Suprapubic skin (tissue), 4 donors: Measurements from ENCODE around the gene MIGA1. TPM values are rescaled to one million over a fixed set of nuclear protein-coding genes. Genes with fewer than 3 reads are reported as not detected.
"Not testable (repeated sequence)": the region's sequence is repeated elsewhere in the genome, so short reads cannot be mapped to it uniquely, and the experiment has no call there.

Experiments
- DNase-seq, 2 donors: peaks; one replicate each; pipeline ENCODE4 v3.0.0-alpha.2; 2019; ENCODE audit warnings: low spot score in 2 of 2
- H3K27ac ChIP-seq: fragments of 200-600 bp; sonication (generic); one replicate; pipeline ENCODE4 v1.5.1; 2019
- H3K27me3 ChIP-seq: fragments of 200-600 bp; sonication (generic); one replicate; pipeline ENCODE4 v1.5.1; 2019
- H3K36me3 ChIP-seq: fragments of 200-600 bp; sonication (generic); one replicate; pipeline ENCODE4 v1.5.1; 2019
- H3K4me1 ChIP-seq: fragments of 200-600 bp; sonication (generic); one replicate; pipeline ENCODE4 v1.5.1; 2019
- H3K4me3 ChIP-seq: fragments of 200-600 bp; sonication (generic); one replicate; pipeline ENCODE4 v1.5.1; 2019; ENCODE audit warnings: mild to moderate bottlenecking
- H3K9me3 ChIP-seq: fragments of 200-600 bp; sonication (generic); one replicate; pipeline ENCODE4 v1.5.1; 2019
- CTCF ChIP-seq, 2 donors: fragments of 200-600 bp in 1 of 2; fragments of 450-650 bp in 1 of 2; sonication (generic) in 1 of 2; IDR thresholded peaks; one replicate each; pipeline ENCODE4 v1.5.1; 2016 to 2019; ENCODE audit warnings: antibody characterized with exemption in 2 of 2, mild to moderate bottlenecking in 1 of 2, moderate library complexity in 1 of 2
- EP300 ChIP-seq: sonication (generic); formaldehyde crosslinking; IDR thresholded peaks from one replicate; pipeline ENCODE4 v1.6.1; 2017; ENCODE audit warnings: antibody characterized with exemption
- POLR2A ChIP-seq, 2 donors: fragments of 450-650 bp; IDR thresholded peaks; one replicate each; pipeline ENCODE4 v1.6.1; 2017; ENCODE audit warnings: antibody characterized with exemption in 2 of 2, mild to moderate bottlenecking in 2 of 2, moderate library complexity in 2 of 2
- POLR2AphosphoS5 ChIP-seq, 3 donors: sonication (generic); formaldehyde crosslinking; IDR thresholded peaks; one replicate each; pipeline ENCODE4 v1.6.1; 2017; ENCODE audit warnings: antibody characterized with exemption in 3 of 3
- WGBS: methylation state at CpG from one replicate; pipeline ENCODE4 v1.1.5; 2018; 5-methylcytosine and 5-hydroxymethylcytosine counted together
- total RNA-seq, 4 donors: library from RNA; depleted of rRNA; stranded (reverse); fragments of >200 nt; gene quantifications; one replicate each; pipeline ENCODE4 v1.1.0, GENCODE V29; 2016

MIGA1 gene
- total RNA-seq, 4 donors from 2014 or later = 7.6 to 17.6 (median 10.2) TPM

GRCh38 chr1:77794550-77794949 is 15.1 kb downstream of the MIGA1 start:
- H3K4me3 ChIP-seq = no peak overlapping the region
- H3K27ac ChIP-seq = no peak overlapping the region
- TF ChIP-seq POLR2AphosphoS5 (IDR thresholded peaks at IDR 0.05) (no peak), EP300 (no peak), CTCF (IDR thresholded peaks at IDR 0.05) (no peak), POLR2A (IDR thresholded peaks at IDR 0.05) (no peak)
- no peaks in the 10 kb centered on the region for H3K4me1 ChIP-seq
- H3K9me3 ChIP-seq = no peaks in the 10 kb centered on the region
- 100% methylated on average over 3 of the region's 3 CpGs for WGBS
- H3K36me3 ChIP-seq = peaks cover 16% of the 10 kb centered on the region
- no peaks in the 10 kb centered on the region for H3K27me3 ChIP-seq
- no peak for DNase-seq

GRCh38 chr1:77796695-77797405 is 17.4 kb downstream of the MIGA1 start:
- H3K27me3 ChIP-seq = no peaks in the 10 kb centered on the region
- H3K4me1 ChIP-seq = no peaks in the 10 kb centered on the region
- H3K36me3 ChIP-seq = peaks cover 12% of the 10 kb centered on the region
- no peak for TF ChIP-seq CTCF (IDR thresholded peaks at IDR 0.05)
- TF ChIP-seq POLR2A (IDR thresholded peaks at IDR 0.05) = no peak
- TF ChIP-seq EP300 = no peak
- TF ChIP-seq POLR2AphosphoS5 (IDR thresholded peaks at IDR 0.05) = no peak
- no peak for DNase-seq
- WGBS = 84% methylated on average over 5 of the region's 5 CpGs
- no peak overlapping the region for H3K4me3 ChIP-seq
- no peak overlapping the region for H3K27ac ChIP-seq
- H3K9me3 ChIP-seq = no peaks in the 10 kb centered on the region

- TF ChIP-seq POLR2AphosphoS5 (IDR thresholded peaks at IDR 0.05) = no peak
- TF ChIP-seq EP300 = no peak
- TF ChIP-seq POLR2A (IDR thresholded peaks at IDR 0.05) = no peak
- no peak for TF ChIP-seq CTCF (IDR thresholded peaks at IDR 0.05)
- no peak overlapping the region for H3K4me3 ChIP-seq
- no peaks in the 10 kb centered on the region for H3K4me1 ChIP-seq
- peaks cover 21% of the 10 kb centered on the region for H3K36me3 ChIP-seq
- no peaks in the 10 kb centered on the region for H3K27me3 ChIP-seq
- no peak for DNase-seq
- H3K27ac ChIP-seq = no peak overlapping the region
- H3K9me3 ChIP-seq = no peaks in the 10 kb centered on the region
Measured at GRCh38 chr1:77797991-77798390, 18.5 kb downstream of the MIGA1 start.

GRCh38 chr1:77802026-77802425 is 22.6 kb downstream of the MIGA1 start:
- TF ChIP-seq POLR2AphosphoS5 (IDR thresholded peaks at IDR 0.05) (no peak), POLR2A (IDR thresholded peaks at IDR 0.05) (no peak), CTCF (IDR thresholded peaks at IDR 0.05) (no peak), EP300 (no peak)
- H3K36me3 ChIP-seq = peaks cover 46% of the 10 kb centered on the region
- H3K9me3 ChIP-seq = no peaks in the 10 kb centered on the region
- 94% methylated on average over 2 of the region's 2 CpGs for WGBS
- no peak overlapping the region for H3K27ac ChIP-seq
- no peak overlapping the region for H3K4me3 ChIP-seq
- no peaks in the 10 kb centered on the region for H3K4me1 ChIP-seq
- DNase-seq = no peak
- H3K27me3 ChIP-seq = no peaks in the 10 kb centered on the region

- H3K36me3 ChIP-seq = peaks cover 58% of the 10 kb centered on the region
- H3K9me3 ChIP-seq = no peaks in the 10 kb centered on the region
- no peak for TF ChIP-seq CTCF (IDR thresholded peaks at IDR 0.05)
- no peak for TF ChIP-seq POLR2A (IDR thresholded peaks at IDR 0.05)
- no peak for TF ChIP-seq POLR2AphosphoS5 (IDR thresholded peaks at IDR 0.05)
- no peak overlapping the region for H3K4me3 ChIP-seq
- 50% methylated on average over 2 of the region's 2 CpGs for WGBS
- no peaks in the 10 kb centered on the region for H3K4me1 ChIP-seq
- no peak overlapping the region for H3K27ac ChIP-seq
- no peaks in the 10 kb centered on the region for H3K27me3 ChIP-seq
- DNase-seq = no peak
Measured at GRCh38 chr1:77803371-77803770, 23.9 kb downstream of the MIGA1 start.

- not testable (repeated sequence) for H3K9me3 ChIP-seq, H3K4me3 ChIP-seq, H3K4me1 ChIP-seq, H3K27ac ChIP-seq, DNase-seq, H3K27me3 ChIP-seq
- 77% methylated on average over 2 of the region's 3 CpGs for WGBS
- H3K36me3 ChIP-seq = peaks cover 51% of the 10 kb centered on the region
Measured at GRCh38 chr1:77809787-77810462, 30.5 kb downstream of the MIGA1 start.

GRCh38 chr1:77811589-77811988 is 32.1 kb downstream of the MIGA1 start:
- H3K4me3 ChIP-seq, H3K27me3 ChIP-seq, H3K27ac ChIP-seq, DNase-seq, H3K9me3 ChIP-seq, H3K4me1 ChIP-seq: not testable (repeated sequence)
- H3K36me3 ChIP-seq = peaks cover 52% of the 10 kb centered on the region
- whole genome bisulfite sequencing = 99% methylated on average over 21 of the region's 21 CpGs
